Fibroblast of lung (primary cell): ENCODE results near the gene RBM39. TPM values are rescaled to one million over a fixed set of nuclear protein-coding genes. Genes with fewer than 3 reads are reported as not detected.
"Not testable (repeated sequence)": the region's sequence is repeated elsewhere in the genome, so short reads cannot be mapped to it uniquely, and the experiment has no call there.

Experiments
- DNase-seq, 2 donors: peaks; one replicate each; pipeline versions ENCODE4 v3.0.0 to v3.0.0-alpha.2; 2010; ENCODE audit warnings: low read depth in 2 of 2
- H2AFZ ChIP-seq: 2 replicates; pipeline ENCODE4 v1.5.1; 2012; ENCODE audit warnings: low read length, control low read depth, inconsistent platforms
- H3K27ac ChIP-seq: 2 replicates; pipeline ENCODE4 v1.5.1; 2011; ENCODE audit warnings: low read length, control low read depth; ENCODE audit not compliant: insufficient read depth
- H3K27me3 ChIP-seq: 2 replicates; pipeline ENCODE4 v1.5.1; 2011; ENCODE audit warnings: mild to moderate bottlenecking, low read length; ENCODE audit not compliant: control insufficient read depth, insufficient read depth
- H3K36me3 ChIP-seq: 2 replicates; pipeline ENCODE4 v1.5.1; 2011; ENCODE audit warnings: low read length; ENCODE audit not compliant: control insufficient read depth, insufficient read depth
- H3K4me1 ChIP-seq: 2 replicates; pipeline ENCODE4 v1.5.1; 2011; ENCODE audit warnings: low read length; ENCODE audit not compliant: control insufficient read depth, insufficient read depth; ENCODE audit errors: extremely low read depth
- H3K4me2 ChIP-seq: 2 replicates; pipeline ENCODE4 v1.5.1; 2011; ENCODE audit warnings: low read length, control low read depth; ENCODE audit not compliant: insufficient read depth; ENCODE audit errors: extremely low read depth
- H3K4me3 ChIP-seq, 4 experiments: fragments of 200-600 bp in 1 of 4; sonication (generic) in 1 of 4; replicated peaks in 1 of 4; 2 replicates each; pipeline ENCODE4 v1.5.1; 2011 to 2016; ENCODE audit warnings: low read length in 4 of 4, low read depth in 3 of 4, mild to moderate bottlenecking in 3 of 4, control low read depth in 2 of 4, inconsistent platforms in 1 of 4, mixed read lengths in 1 of 4; ENCODE audit not compliant: insufficient read depth in 1 of 4; ENCODE audit errors: control extremely low read depth in 1 of 4
- H3K79me2 ChIP-seq: 2 replicates; pipeline ENCODE4 v1.5.1; 2012; ENCODE audit warnings: mild to moderate bottlenecking, low read length, inconsistent platforms; ENCODE audit not compliant: control insufficient read depth, insufficient read depth
- H3K9ac ChIP-seq: 2 replicates; pipeline ENCODE4 v1.5.1; 2011; ENCODE audit warnings: mild to moderate bottlenecking, low read length, control low read depth; ENCODE audit not compliant: insufficient read depth
- H3K9me3 ChIP-seq: 2 replicates; pipeline ENCODE4 v1.5.1; 2012; ENCODE audit warnings: low read depth, low read length; ENCODE audit not compliant: control insufficient read depth, insufficient read depth
- H4K20me1 ChIP-seq: 2 replicates; pipeline ENCODE4 v1.5.1; 2011; ENCODE audit warnings: low read length; ENCODE audit not compliant: control insufficient read depth, insufficient read depth; ENCODE audit errors: extremely low read depth
- CTCF ChIP-seq, 2 donors: IDR thresholded peaks in 1 of 2; conservative IDR thresholded peaks in 1 of 2; 1 replicate in 1 of 2; 2 replicates in 1 of 2; pipeline ENCODE4 v1.5.1; 2011 to 2012; ENCODE audit warnings: low read length in 2 of 2, control low read depth in 1 of 2, inconsistent platforms in 1 of 2, low read depth in 1 of 2, mild to moderate bottlenecking in 1 of 2
- EZH2 ChIP-seq: IDR thresholded peaks from 2 replicates; pipeline ENCODE4 v1.5.1; 2012; ENCODE audit warnings: low read length, control low read depth, mild to moderate bottlenecking; ENCODE audit errors: missing control alignments
- polyA plus RNA-seq, 2 donors: library from polyadenylated mRNA; depleted of rRNA in 1 of 2; stranded (reverse) in 1 of 2; unstranded in 1 of 2; fragments of >200 nt; gene quantifications; 2 replicates each; pipeline ENCODE4 v1.2.1, GENCODE V29; 2011 to 2012; ENCODE audit warnings: missing spikeins in 1 of 2
- total RNA-seq: library from RNA; depleted of rRNA; stranded (reverse); fragments of >200 nt; gene quantifications from 2 replicates; pipeline ENCODE4 v1.2.1, GENCODE V29; 2014

Gene RBM39
- total and polyA plus RNA-seq, 2 donors (not counting 1 experiment from before 2014, with no cell fraction given): 57.7 to 465 TPM

- TF ChIP-seq CTCF (conservative IDR thresholded peaks at IDR 0.05 in 1 of 2, IDR thresholded peaks at IDR 0.05 in 1 of 2; ENCODE audit: low read depth in 1 of 2, low read length in 2 of 2): no peak
- TF ChIP-seq EZH2: no peak
- H3K9me3 ChIP-seq: no peaks in the 10 kb centered on the region
- peaks cover 80% of the 10 kb centered on the region for H3K79me2 ChIP-seq
- no peak overlapping the region for H3K4me2 ChIP-seq
- peaks cover 2% of the 10 kb centered on the region for H3K4me1 ChIP-seq
- no peaks in the 10 kb centered on the region for H3K27me3 ChIP-seq
- H4K20me1 ChIP-seq: peaks cover 6% of the 10 kb centered on the region
- H3K27ac ChIP-seq: no peak overlapping the region
- no peak overlapping the region for H3K4me3 ChIP-seq
- no peak overlapping the region for H3K9ac ChIP-seq
- no peak overlapping the region for H2AFZ ChIP-seq
- no peak for DNase-seq
- H3K36me3 ChIP-seq: peaks cover 43% of the 10 kb centered on the region
Observed at GRCh38 chr20:35719717-35720116, 22.3 kb downstream of the RBM39 start.

- H3K27me3 ChIP-seq: no peaks in the 10 kb centered on the region
- peak overlapping the region; percentile 0 for H3K27ac ChIP-seq
- peaks cover 2% of the 10 kb centered on the region for H3K4me1 ChIP-seq
- peaks cover 8% of the 10 kb centered on the region for H4K20me1 ChIP-seq
- peaks cover 81% of the 10 kb centered on the region for H3K79me2 ChIP-seq
- H3K4me3 ChIP-seq: no peak overlapping the region
- no peak for DNase-seq
- H3K9me3 ChIP-seq: no peaks in the 10 kb centered on the region
- peaks cover 41% of the 10 kb centered on the region for H3K36me3 ChIP-seq
- no peak overlapping the region for H2AFZ ChIP-seq
- TF ChIP-seq EZH2 (no peak), CTCF (conservative IDR thresholded peaks at IDR 0.05 in 1 of 2, IDR thresholded peaks at IDR 0.05 in 1 of 2; ENCODE audit: low read depth in 1 of 2, low read length in 2 of 2) (no peak)
- no peak overlapping the region for H3K9ac ChIP-seq
- no peak overlapping the region for H3K4me2 ChIP-seq
Observed at GRCh38 chr20:35718972-35719635, 23.0 kb downstream of the RBM39 start.

GRCh38 chr20:35718321-35718720, 23.7 kb downstream of the RBM39 start:
- not testable (repeated sequence) for H3K9ac ChIP-seq, H3K4me1 ChIP-seq, H3K4me2 ChIP-seq, DNase-seq, H4K20me1 ChIP-seq, H3K4me3 ChIP-seq, H2AFZ ChIP-seq, H3K9me3 ChIP-seq, H3K27ac ChIP-seq, H3K27me3 ChIP-seq
- H3K36me3 ChIP-seq: peaks cover 37% of the 10 kb centered on the region
- H3K79me2 ChIP-seq: peaks cover 81% of the 10 kb centered on the region
